K562 (cell line): ENCODE data around the gene FOXF2. TPM values are rescaled to one million over a fixed set of nuclear protein-coding genes. Genes with fewer than 3 reads are reported as not detected.

Experiments
- ATAC-seq: fragments of 200-7000 bp; cut with Tn5 transposase; 3 replicates; pipeline ENCODE4 v1.9.1; 2020; ENCODE audit warnings: moderate library complexity
- BruUV-seq: library from RNA; stranded (reverse); fragments of 400-500 nt; replicated peaks from 2 replicates; lab custom pipeline; 2021; lab: Mats Ljungman, UMichigan
- CTCF ChIA-PET: fragments of 300-600 bp; formaldehyde crosslinking; extraction: SDS; loops from one replicate; lab custom pipeline; 2021; ENCODE audit warnings: low intra/inter-chr PET ratio; lab: Yijun Ruan, JAX
- POLR2A ChIA-PET: fragments of 300-600, 350-650 bp; sonication (Branson Sonifier 250); formaldehyde crosslinking; extraction: SDS; loops from one replicate; lab custom pipeline; 2021; ENCODE audit warnings: antibody characterized with exemption, inconsistent platforms; lab: Yijun Ruan, JAX
- DNase-seq, 4 experiments: peaks; one replicate each; pipeline versions ENCODE4 v3.0.0 to v3.0.0-alpha.2; 2011 to 2018; ENCODE audit warnings: low spot score in 3 of 4, mixed read lengths in 3 of 4; ENCODE audit errors: extremely low read depth in 1 of 4
- FAIRE-seq: peaks from 2 replicates; lab custom pipeline; 2011; peaks lifted over from hg19 to GRCh38; lab: Jason Lieb, UNC
- H2AFZ ChIP-seq: 2 replicates; pipeline ENCODE4 v1.6.0; 2011; ENCODE audit warnings: low read depth, low read length, control low read depth, inconsistent platforms
- H3K27ac ChIP-seq: fragments of 200-600 bp; 3 replicates; pipeline ENCODE4 v1.8.0; 2011; ENCODE audit warnings: low read depth, mild to moderate bottlenecking, control low read depth, inconsistent platforms, low read length, moderate library complexity, mixed read lengths; ENCODE audit errors: extremely low read depth
- H3K27me3 ChIP-seq, 2 experiments: fragments of 300-600 bp in 1 of 2; 2 replicates in 1 of 2; 3 replicates in 1 of 2; pipeline versions ENCODE4 v1.6.0 to v1.8.0; 2011; ENCODE audit warnings: inconsistent platforms in 2 of 2, low read length in 2 of 2, mild to moderate bottlenecking in 1 of 2, mixed read lengths in 1 of 2, moderate library complexity in 1 of 2; ENCODE audit not compliant: control insufficient read depth in 2 of 2, insufficient read depth in 2 of 2
- H3K36me3 ChIP-seq: fragments of 300-600 bp; 3 replicates; pipeline ENCODE4 v1.8.0; 2011; ENCODE audit warnings: mild to moderate bottlenecking, low read length, inconsistent platforms; ENCODE audit not compliant: control insufficient read depth, insufficient read depth
- H3K4me1 ChIP-seq, 2 experiments: fragments of 200-600 bp in 1 of 2; replicated peaks in 1 of 2; 2 replicates in 1 of 2; 3 replicates in 1 of 2; pipeline versions ENCODE4 v1.5.1 to v1.8.0; 2011; ENCODE audit warnings: inconsistent platforms in 2 of 2, low read length in 2 of 2, mild to moderate bottlenecking in 1 of 2, mixed read lengths in 1 of 2, moderate library complexity in 1 of 2; ENCODE audit not compliant: control insufficient read depth in 2 of 2, insufficient read depth in 2 of 2
- H3K4me2 ChIP-seq: 2 replicates; pipeline ENCODE4 v1.6.1; 2011; ENCODE audit warnings: low read length, control low read depth, inconsistent platforms, mixed read lengths; ENCODE audit not compliant: insufficient read depth
- H3K4me3 ChIP-seq: fragments of 200-600 bp; sonication (generic), shearing (Covaris generic); 2 replicates; pipeline ENCODE4 v1.5.1; 2016; ENCODE audit warnings: control low read depth, inconsistent platforms
- H3K79me2 ChIP-seq: fragments of 200-600 bp; 3 replicates; pipeline ENCODE4 v1.8.0; 2011; ENCODE audit warnings: low read length, inconsistent platforms; ENCODE audit not compliant: control insufficient read depth, insufficient read depth
- H3K9ac ChIP-seq, 2 experiments: 2 replicates each; pipeline versions ENCODE4 v1.6.0 to v1.6.1; 2011; ENCODE audit warnings: low read depth in 2 of 2, low read length in 2 of 2, control low read depth in 1 of 2, inconsistent platforms in 1 of 2, mild to moderate bottlenecking in 1 of 2, mixed read lengths in 1 of 2; ENCODE audit not compliant: insufficient read depth in 1 of 2
- H3K9me1 ChIP-seq: one replicate; pipeline ENCODE4 v1.6.0; 2011; ENCODE audit warnings: inconsistent platforms, mild to moderate bottlenecking, low read length, moderate library complexity; ENCODE audit not compliant: control insufficient read depth, insufficient read depth
- H3K9me3 ChIP-seq: replicated peaks from 2 replicates; pipeline ENCODE4 v1.5.1; 2011; ENCODE audit warnings: low read depth, low read length, inconsistent platforms; ENCODE audit not compliant: control insufficient read depth, insufficient read depth
- H4K20me1 ChIP-seq: replicated peaks from 2 replicates; pipeline ENCODE4 v1.6.1; 2011; ENCODE audit warnings: low read length, inconsistent platforms, mixed read lengths; ENCODE audit not compliant: control insufficient read depth, insufficient read depth
- CHD4 ChIP-seq: fragments of 200-600 bp; sonication (generic); IDR thresholded peaks from 3 replicates; pipeline ENCODE4 v1.6.1; 2012; ENCODE audit warnings: low read depth, mild to moderate bottlenecking, mixed read lengths, low read length, inconsistent platforms; ENCODE audit not compliant: insufficient read depth, insufficient replicate concordance, poor library complexity, severe bottlenecking
- EHMT2 ChIP-seq: fragments of 450-650 bp; IDR thresholded peaks from 2 replicates; pipeline ENCODE4 v1.6.1; 2018; ENCODE audit warnings: antibody characterized with exemption
- HMG20B ChIP-seq: fragments of 250-450 bp; sonication (Bioruptor Pico); IDR thresholded peaks from 2 replicates; pipeline ENCODE4 v1.5.0; 2021; ENCODE audit warnings: mild to moderate bottlenecking
- HSF4 ChIP-seq: fragments of 250-450 bp; sonication (Bioruptor Pico); IDR thresholded peaks from 2 replicates; pipeline ENCODE4 v2.1.2; 2022; ENCODE audit warnings: mild to moderate bottlenecking, moderate library complexity, borderline replicate concordance
- LEF1 ChIP-seq: fragments of 450-650 bp; IDR thresholded peaks from 2 replicates; pipeline ENCODE4 v1.6.1; 2016; ENCODE audit warnings: mild to moderate bottlenecking
- PHF8 ChIP-seq: fragments of 200-600 bp; sonication (generic); IDR thresholded peaks from 2 replicates; pipeline ENCODE4 v1.6.1; 2012; ENCODE audit warnings: mixed run types, mild to moderate bottlenecking, inconsistent platforms, low read length, moderate library complexity, borderline replicate concordance
- POLR2A ChIP-seq: fragments of 450-650 bp; conservative IDR thresholded peaks from 2 replicates; pipeline ENCODE4 v1.6.1; 2016
- POLR3A ChIP-seq: IDR thresholded peaks from 2 replicates; pipeline ENCODE4 v1.6.1; 2011; ENCODE audit warnings: borderline replicate concordance, mild to moderate bottlenecking, moderate library complexity; ENCODE audit not compliant: insufficient read length, insufficient read depth; ENCODE audit errors: extremely low read depth
- RBM39 ChIP-seq: fragments of 200-400 bp; formaldehyde crosslinking; optimal IDR thresholded peaks from 2 replicates; pipeline ENCODE3; 2018; ENCODE audit warnings: low read depth, low read length
- ZZZ3 ChIP-seq: fragments of 450-650 bp; IDR thresholded peaks from 2 replicates; pipeline ENCODE4 v1.6.1; 2016; ENCODE audit warnings: antibody characterized with exemption, mild to moderate bottlenecking, moderate library complexity
- WGBS: fragments of 100-300 bp; shearing (Covaris generic); methylation state at CpG from one replicate; pipeline ENCODE4 v1.1.6; 2016; ENCODE audit warnings: low coverage, mixed read lengths; ENCODE audit not compliant: insufficient coverage; ENCODE audit errors: missing lambda C conversion rate; 5-methylcytosine and 5-hydroxymethylcytosine counted together
- in situ Hi-C: fragments of 300-500 bp; cut with MboI; formaldehyde crosslinking; loops from 4 replicates; pipeline ENCODE4 v1.15.0; 2018; ENCODE audit warnings: inconsistent platforms, mixed read lengths
- intact Hi-C: fragments of 100-400 bp; cut with micrococcal nuclease; formaldehyde crosslinking; loops from 2 replicates; pipeline ENCODE4 v1.14.2; 2022
- polyA plus RNA-seq, 8 experiments: library from polyadenylated mRNA; depleted of rRNA in 4 of 8; stranded (reverse) in 5 of 8; unstranded in 3 of 8; fragments of >200 nt; fragmentation: Nextera tagmentation in 2 of 8; fragmentation: Illumina TruSeq in 1 of 8; extraction: Ambion mirVana in 2 of 8; extraction: Trizol in 1 of 8; gene quantifications; 2 replicates each; pipeline versions ENCODE4 v1.2.1 to v1.2.3, GENCODE V29; 2011 to 2014; ENCODE audit warnings: inconsistent platforms in 1 of 8, missing spikeins in 1 of 8
- total RNA-seq, 7 experiments: library from RNA; depleted of rRNA in 6 of 7; stranded (reverse); fragments of >200 nt in 6 of 7; fragmentation: Illumina TruSeq in 2 of 7; extraction: Trizol in 2 of 7; gene quantifications; 2 replicates each; pipeline versions ENCODE4 v1.2.1 to v1.2.3, GENCODE V29; 2011 to 2021; ENCODE audit warnings: low replicate concordance in 1 of 7
- TF ChIP-seq, protein P1 (sequence below): fragments of 250-450 bp; sonication (Bioruptor Pico); IDR thresholded peaks from 2 replicates; pipeline ENCODE4 v1.4.0; 2020; ENCODE audit warnings: mild to moderate bottlenecking, moderate library complexity
- TF ChIP-seq, protein P2 (sequence below): conservative IDR thresholded peaks from 2 replicates; pipeline ENCODE4 v1.6.1; 2011; ENCODE audit warnings: low read depth, mild to moderate bottlenecking, low read length; ENCODE audit not compliant: control insufficient read depth
- TF ChIP-seq, protein P3 (sequence below): sonication (generic); formaldehyde crosslinking; IDR thresholded peaks from 2 replicates; pipeline ENCODE4 v1.8.0; 2022; ENCODE audit warnings: missing genetic modification reagents, mild to moderate bottlenecking, moderate library complexity, borderline replicate concordance

The FOXF2 gene
- total and polyA plus RNA-seq, 9 of the 15 experiments (the other 6 are each of a cell fraction or from before 2014, with no cell fraction given), result not detected

DNA sequence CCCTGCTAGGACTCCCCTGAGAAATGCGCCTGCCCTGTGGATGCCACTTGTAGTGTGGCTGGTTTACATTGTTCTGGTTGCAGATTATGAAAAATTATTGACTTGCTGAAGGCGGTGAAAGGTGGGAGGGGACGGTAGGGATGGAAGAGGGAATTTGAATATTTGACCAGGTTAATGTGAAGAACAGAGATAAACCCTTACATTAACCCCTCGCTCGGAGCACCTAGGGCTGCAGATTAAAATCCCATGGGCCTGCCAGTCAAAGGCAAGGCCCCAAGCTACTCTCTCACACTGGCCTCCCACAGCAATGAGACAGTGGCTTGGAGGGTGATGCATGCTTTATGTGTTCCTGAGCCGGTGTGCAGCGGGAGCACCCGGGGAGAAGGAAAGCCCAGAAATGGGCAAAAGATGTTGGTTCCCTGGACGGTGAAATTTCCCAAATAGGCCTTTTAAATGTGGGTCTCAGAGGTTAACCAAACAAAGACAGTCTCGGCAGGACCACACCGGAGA, 2.5 kb downstream of the FOXF2 start:
- Histone ChIP-seq H3K4me2 (no peak overlapping the region), H3K4me3 (no peak overlapping the region), H3K27me3 (peaks cover 48 to 73% of the 10 kb centered on the region in 2 experiments), H3K36me3 (no peaks in the 10 kb centered on the region), H3K9me1 (no peaks in the 10 kb centered on the region), H3K9ac (no peak overlapping the region), H3K79me2 (no peaks in the 10 kb centered on the region), H4K20me1 (0 out of 2 replicates have a peak, but pooled peaks cover 5% of the 10 kb centered on the region), H2AFZ (no peak overlapping the region), H3K27ac (no peak overlapping the region), H3K4me1 (peaks cover 0 to 17% of the 10 kb centered on the region in 2 experiments; a peak in 2 of 5 replicates), H3K9me3 (no peaks in the 10 kb centered on the region)
- no TSS peak for BruUV-seq
- intact Hi-C loops, result no loop called here
- ChIA-PET POLR2A (no interaction called here), CTCF (no interaction called here)
- under 1% methylated on average over 11 of the region's 11 CpGs for WGBS
- DNase-seq (no peak), ATAC-seq (no peak), FAIRE-seq (no peak)
- in situ Hi-C loops, result no loop called here
- TF ChIP-seq EHMT2, result no peak
- no peak for TF ChIP-seq HSF4 (CRISPR knock-in tag)
- TF ChIP-seq, protein P1, sequence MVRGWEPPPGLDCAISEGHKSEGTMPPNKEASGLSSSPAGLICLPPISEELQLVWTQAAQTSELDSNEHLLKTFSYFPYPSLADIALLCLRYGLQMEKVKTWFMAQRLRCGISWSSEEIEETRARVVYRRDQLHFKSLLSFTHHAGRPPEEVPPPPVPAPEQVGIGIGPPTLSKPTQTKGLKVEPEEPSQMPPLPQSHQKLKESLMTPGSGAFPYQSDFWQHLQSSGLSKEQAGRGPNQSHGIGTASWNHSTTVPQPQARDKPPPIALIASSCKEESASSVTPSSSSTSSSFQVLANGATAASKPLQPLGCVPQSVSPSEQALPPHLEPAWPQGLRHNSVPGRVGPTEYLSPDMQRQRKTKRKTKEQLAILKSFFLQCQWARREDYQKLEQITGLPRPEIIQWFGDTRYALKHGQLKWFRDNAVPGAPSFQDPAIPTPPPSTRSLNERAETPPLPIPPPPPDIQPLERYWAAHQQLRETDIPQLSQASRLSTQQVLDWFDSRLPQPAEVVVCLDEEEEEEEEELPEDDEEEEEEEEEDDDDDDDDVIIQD (CRISPR knock-in tag), result no peak
- no peak for TF ChIP-seq PHF8
- TF ChIP-seq HMG20B (CRISPR knock-in tag), result no peak
- TF ChIP-seq, protein P2, sequence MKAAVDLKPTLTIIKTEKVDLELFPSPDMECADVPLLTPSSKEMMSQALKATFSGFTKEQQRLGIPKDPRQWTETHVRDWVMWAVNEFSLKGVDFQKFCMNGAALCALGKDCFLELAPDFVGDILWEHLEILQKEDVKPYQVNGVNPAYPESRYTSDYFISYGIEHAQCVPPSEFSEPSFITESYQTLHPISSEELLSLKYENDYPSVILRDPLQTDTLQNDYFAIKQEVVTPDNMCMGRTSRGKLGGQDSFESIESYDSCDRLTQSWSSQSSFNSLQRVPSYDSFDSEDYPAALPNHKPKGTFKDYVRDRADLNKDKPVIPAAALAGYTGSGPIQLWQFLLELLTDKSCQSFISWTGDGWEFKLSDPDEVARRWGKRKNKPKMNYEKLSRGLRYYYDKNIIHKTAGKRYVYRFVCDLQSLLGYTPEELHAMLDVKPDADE, result no peak
- TF ChIP-seq LEF1, result no peak
- no peak for TF ChIP-seq CHD4
- TF ChIP-seq POLR2A, result no peak
- TF ChIP-seq, protein P3, sequence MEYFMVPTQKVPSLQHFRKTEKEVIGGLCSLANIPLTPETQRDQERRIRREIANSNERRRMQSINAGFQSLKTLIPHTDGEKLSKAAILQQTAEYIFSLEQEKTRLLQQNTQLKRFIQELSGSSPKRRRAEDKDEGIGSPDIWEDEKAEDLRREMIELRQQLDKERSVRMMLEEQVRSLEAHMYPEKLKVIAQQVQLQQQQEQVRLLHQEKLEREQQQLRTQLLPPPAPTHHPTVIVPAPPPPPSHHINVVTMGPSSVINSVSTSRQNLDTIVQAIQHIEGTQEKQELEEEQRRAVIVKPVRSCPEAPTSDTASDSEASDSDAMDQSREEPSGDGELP (CRISPR knock-in tag), result no peak
- no peak for TF ChIP-seq POLR3A
- TF ChIP-seq RBM39, result no peak
- no peak for TF ChIP-seq ZZZ3
